C1 segment of cervical spinal cord (tissue), 14 donors: ENCODE results near the gene TXNRD3.

Experiments
- DNase-seq, 14 donors: peaks; one replicate each; lab custom pipeline; 2025; lab: John Stamatoyannopoulos, UW

Gene TXNRD3

DNA sequence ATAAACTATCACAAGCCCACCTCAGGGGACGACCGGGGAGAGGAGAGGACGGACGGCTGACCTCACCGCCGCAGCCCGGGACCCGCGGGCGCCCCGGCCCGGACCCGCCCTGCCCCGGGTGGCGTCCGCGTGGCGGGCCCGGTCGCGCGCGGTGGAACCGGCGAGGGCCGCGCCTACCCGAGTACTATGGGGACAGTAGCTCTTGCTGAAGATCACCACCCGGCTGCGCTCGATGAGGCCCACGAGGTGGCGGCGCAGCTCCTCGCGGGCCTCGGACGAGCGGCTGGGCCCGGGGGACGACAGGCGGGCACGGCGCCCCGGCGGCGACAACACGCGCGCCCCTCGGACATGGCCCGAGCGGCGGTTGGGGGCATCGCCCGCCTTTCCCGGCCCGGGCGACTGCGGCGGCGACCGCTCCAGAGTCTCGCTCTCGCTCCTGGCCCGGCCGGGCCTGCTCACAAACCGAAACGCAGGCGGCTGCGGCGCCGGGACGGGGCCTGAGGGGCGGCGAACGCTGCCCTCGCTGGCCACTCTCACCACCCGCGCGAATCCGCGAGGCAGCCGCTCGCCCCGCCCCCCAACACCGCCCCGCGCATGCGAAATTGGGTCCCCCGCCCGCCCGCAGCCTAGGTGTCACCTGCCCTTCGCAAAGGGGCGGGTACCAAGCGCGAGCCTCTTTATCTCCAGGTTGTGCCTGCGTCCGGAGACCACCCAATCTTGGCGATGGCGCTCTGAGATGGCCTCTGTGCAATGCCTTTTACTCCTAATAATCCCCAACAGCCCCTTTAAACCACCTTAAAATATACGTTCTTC lies at the start of gene TXNRD3:
TXNRD3 (minus strand) TSS at position 554 of the 813 bp plus-strand sequence.
- DNase-seq: peak in 13 of 14 donors; percentile 15 to 81 (median 66)

DNA sequence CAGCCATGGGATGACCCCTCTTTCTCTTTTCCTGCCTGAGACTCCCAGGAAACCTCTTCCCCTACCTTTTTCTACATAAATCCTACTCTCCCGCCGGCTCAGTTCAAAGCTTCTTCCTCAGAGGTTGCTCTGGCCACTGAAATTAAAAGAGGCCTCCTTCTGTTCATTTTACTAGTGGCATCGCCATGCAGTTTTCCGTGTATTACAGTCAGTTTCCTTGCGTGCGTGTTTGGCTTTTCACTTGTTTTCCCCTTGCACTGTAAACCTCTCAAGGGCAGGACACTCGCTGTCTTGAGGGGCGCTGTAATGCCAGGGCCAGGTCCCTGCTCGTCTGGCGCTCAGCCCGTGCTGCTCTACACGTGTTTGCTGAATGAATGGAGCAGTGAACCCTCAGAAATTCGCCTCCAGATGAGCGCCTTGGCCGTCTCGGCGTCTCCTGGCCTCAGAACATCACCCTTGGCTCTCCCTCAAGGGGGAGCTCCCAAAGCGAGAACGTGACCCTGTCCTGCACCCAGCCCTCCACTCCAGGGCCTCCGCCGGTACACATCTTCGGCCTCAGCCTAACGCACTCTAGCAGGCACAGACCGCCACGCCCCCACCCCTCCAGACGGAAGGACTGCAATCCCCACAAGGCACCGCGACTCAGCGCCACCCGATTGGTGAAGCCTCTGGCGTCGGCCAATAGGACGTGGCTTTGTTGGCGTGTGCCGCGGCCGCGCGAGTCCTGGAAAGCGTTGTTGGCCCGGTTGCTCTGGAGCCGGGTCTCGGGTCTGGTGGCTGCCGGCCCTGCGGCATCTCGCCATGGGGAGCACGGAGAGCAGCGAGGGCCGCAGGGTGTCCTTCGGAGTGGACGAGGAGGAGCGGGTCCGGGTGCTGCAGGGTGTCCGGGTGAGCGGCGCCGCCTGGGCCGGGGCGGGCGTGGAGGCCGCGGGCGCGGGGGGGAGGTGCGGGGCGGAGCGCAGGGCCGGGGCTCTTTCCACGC lies 48.9 kb upstream of the TXNRD3 start, which contains the start of gene CHCHD6:
CHCHD6 (plus strand) TSS at position 729 of the 982 bp plus-strand sequence; CDS start at position 802, 73 bp downstream.
- DNase-seq: peak; percentile 72 to 95 (median 89)

DNA sequence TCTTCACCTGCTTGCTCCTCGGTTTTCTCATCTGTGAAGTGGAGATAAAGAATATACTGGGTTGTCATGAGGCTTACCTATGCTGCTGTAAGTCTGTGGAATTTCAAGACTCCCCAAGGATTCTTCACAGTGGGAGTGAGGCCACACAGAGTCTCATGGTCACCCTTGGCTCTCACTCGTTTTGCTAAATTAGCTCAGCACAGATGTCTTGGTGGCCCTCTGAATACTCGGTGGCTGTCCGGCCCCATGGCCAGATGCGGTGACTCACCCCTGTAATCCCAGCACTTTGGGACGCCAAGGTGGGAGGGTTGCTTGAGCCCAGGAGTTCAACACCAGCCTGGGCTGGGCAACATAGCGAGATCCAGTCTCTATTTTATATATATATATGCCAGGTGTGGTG lies 44.1 kb upstream of the TXNRD3 start:
- no peak for DNase-seq

DNA sequence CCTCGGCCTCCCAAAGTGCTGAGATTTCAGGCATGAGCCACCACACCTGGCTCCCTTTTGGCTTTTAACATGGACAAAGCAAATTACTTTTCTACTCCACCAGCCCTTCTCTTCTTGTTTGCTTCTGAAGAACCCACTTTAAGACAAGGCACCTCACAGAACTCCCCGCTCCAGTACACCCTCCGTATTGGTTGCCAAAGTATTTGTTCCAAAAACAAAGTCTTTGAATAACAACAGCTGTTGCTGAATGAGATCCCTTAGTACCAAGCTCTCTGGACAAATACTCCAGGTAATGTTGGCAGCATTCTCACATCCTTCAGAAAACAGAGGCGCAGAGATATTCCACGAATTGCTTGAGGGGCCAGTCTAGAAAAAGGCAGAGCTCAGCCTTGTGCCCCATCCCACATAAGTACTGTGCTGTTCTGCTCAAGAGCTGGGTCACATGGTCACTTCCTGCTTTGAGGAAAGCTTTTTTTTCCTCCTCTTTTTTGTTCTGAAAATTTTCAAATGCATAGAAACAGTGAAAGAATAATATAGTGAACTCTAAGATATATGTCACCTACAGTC lies 41.9 kb upstream of the TXNRD3 start:
- DNase-seq: no peak

DNA sequence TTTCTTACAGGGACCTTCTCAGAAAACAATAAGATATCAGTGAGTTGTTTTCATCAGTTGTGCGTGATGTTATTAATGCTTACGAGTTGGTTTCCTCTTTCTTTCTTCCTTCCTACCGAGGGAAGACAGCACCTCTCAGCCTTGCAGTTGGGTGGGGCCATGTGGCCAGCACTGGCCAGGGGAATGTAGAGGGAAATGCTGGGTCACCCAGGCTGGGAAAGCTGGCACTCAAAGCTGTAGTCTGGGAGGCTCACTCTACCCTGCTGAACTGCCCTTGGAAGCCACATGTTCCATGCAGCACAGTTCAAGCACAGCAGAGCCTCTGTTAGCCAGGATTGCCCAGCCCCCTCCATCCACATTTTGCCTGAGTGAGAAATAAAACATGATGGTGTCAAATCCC lies 39.0 kb upstream of the TXNRD3 start:
- no peak for DNase-seq

DNA sequence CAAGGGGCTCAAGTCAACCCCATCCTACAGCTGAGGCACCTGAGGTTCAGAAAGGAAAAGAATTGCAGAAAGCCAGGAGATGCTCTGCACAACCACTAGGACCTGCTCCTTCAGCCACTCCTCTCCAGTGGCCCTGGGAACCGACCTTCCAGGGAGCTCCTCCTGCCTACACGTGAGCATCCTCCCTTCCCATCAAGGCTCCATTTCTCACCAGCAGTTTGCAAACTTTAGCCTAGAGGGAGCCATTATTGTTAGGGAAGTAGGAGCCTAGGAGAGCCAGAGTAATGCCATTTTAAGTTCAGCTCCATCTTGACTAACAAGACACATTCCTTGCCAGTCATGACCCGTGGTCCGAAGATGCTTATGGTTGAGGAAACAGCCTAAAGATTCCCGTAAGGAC lies 37.9 kb upstream of the TXNRD3 start:
- DNase-seq: no peak

DNA sequence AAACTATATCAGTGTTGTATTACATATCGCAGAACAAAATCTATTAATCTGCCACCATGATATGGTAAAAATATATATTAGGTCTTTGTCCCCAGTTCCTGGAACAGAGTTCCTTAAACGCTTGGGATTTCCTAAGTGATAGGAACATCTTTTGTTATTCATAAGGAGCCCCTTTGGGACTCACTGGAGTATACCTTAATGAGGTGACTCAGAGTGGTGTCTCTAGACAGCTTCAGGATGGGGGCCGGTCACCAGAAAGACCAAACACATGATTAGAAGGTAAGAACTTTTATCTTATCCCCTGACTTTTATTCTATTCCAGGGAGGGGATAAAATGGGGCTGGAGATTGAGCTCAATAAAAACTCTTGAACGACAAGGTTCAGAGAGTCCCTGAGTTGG lies 36.8 kb upstream of the TXNRD3 start:
- DNase-seq: no peak

DNA sequence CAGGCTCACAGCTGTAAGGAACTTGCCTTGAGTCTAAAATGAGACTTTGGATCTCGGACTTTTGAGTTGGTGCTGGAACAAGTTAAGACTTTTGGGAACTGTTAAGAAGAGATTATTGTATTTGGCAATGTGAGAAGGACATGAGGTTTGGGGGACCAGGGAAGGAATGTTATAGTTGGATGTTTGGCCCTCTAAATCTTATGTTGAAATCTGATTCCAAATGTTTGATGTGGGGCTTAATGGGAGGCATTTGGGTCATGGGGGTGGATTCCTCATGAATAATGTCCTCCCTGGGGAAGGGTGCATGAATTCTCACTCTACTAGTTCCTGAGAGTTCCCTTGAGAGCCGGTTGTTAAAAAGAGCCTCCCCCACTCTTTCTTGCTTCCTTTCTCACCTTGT lies 30.6 kb upstream of the TXNRD3 start:
- DNase-seq: no peak

DNA sequence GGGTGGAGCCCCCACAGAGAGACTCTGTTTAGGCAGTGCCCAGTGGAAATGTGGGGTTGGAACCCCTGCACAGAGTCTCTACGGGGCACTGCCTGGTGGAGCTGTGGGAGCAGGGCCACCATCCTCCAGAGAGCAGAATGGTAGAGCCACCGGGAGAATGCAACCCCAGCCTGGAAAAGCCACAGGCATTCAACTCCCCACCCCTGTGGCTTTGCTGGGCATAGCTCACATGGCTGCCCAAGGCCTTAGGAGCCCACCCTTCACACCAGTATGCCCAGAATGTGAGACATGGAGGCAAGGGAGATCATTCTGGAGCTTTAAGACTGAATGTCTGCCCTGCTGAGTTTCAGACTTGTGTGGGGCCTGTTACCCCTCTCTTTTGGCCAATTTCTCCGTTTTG lies 30.1 kb upstream of the TXNRD3 start:
- no peak for DNase-seq

DNA sequence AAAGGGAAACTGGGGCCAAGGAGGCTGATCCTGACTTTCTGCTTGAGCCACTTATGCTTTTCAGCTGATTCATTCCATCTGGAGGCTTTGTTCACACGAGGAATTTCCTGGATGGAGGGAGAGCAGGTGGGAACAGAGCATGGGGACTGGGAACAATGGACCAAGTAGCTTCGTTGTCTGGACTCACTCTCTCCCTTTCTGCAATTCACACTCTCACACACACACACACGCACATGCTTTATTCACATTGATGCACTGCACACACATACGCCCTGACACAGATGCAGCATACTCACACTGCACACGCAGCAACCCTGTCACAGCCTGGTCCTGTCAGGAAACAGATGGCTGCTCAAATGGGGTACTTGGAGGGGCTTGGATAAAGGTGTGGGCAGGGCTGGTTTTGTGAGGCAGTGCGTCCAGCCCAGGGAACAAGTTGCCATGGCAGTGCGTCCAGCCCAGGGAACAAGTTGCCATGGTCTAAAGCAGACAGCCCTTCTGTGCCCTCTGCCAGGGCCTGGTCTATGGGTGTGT lies 29.4 kb upstream of the TXNRD3 start:
- DNase-seq: no peak

DNA sequence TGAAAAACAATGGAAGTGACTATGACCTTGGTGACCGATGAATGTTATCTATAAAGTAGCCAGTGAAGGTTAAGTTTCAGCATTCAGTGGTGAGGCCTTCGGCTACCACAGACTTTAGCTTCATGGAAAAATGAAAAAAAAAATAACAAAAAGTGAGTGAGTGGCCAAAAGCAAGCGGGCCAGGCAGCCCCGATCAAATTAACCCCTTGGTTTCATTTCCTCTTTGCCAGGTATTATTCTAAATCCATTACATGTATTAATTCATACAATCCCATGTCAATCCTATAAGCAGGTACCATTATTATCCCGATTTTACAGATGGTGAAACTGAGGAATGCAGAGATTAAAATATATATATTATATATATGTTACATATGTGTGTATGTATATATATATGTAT lies 28.1 kb upstream of the TXNRD3 start:
- no peak for DNase-seq

DNA sequence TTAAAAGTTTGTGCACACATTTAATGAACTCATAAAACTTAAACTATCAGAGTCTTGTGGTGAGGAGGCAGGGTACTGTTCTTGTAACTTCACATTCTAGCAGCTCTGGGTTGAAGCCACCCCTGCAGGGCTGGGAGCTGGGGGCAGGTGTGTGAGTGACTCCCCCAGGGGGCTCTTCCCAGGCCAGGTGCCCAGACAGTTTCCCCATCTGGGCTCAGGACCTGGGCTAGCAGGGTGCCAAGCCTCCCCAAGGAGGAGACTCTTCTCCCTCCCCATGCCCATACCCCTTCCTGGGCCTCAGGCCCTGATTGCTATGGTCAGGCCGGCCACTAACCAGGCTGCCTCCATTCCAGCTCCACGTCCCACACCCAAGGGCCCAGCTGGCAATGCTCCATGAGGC lies 27.1 kb upstream of the TXNRD3 start:
- DNase-seq: no peak

DNA sequence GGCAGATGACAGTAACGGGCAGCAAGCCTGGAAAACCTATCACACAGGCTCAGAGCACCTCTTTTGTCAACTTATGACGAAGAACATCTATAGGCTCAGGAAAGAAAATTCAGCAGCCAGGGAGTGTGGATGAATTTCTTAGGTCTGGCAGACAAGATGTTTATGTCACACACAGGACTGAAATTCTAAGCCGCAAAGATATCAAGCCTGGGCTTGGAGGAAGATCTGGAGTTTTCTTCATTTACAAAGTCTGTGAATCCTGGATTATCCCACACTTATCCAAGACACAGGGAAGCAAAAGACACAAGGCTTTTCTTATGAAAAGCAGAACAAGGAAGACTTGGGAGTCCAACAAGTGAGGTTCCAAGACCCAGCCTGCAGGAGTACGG lies 25.7 kb upstream of the TXNRD3 start:
- DNase-seq: no peak

DNA sequence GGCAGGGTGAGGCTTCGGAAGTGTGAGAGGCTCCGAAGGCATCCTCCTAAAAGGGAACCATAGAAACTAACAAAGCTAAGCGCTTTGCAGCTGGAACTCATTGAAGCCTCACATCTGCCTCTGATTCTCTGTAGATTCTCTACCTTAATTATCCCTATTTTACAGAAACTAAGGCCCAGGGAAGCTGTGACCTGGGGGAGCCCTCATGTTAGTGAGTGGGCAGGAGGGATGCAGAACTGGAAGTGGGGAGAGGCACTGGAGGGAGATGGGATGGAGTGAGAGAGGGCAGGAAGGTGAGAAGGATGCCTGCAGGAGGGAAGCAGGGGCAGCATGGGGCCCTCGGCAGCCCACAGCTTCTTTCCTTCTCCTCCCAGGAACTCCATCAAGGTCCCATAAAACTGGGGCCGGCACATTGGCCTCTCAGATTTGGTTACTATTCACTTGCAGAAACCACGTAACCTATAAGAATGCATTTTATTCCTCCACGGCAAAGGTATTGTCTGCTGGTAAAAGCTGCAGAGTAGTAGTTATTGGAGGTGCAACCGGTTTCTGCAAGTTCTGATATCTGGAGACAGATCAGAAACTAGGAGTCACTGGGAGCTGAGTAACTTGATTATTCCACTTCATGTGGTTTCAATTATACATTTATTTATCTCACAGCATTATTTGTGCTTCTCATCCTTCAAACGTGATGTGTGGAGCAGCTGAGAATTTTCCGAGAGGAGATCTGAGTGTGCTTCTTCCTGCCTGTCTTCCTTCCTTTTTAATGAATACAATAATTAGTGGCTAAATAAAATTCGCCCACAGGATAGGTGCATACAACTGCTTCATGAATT lies 25.1 kb upstream of the TXNRD3 start:
- DNase-seq: no peak

DNA sequence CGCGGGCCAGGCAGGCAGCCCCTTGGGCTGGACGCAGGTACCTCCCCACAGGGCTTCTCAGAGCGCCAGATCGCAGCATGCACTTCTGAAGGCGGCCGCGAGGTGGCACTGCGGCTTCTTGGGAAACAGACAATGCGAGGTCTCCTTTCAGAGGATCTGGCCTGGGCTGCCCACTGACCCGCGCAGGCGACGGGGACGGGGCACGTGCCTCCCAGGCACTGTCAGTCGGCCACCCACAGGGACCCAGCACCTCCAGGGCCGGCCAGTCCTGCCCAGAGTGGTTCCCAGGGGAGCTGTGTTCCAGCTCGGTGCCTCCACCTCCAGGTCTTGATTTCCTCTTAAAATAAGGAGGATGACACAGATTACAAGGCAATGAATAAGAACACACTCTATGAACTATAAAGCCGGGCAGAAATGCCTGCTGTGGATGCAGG lies 24.4 kb upstream of the TXNRD3 start:
- peak in 13 of 14 donors; percentile 14 to 80 (median 47) for DNase-seq

DNA sequence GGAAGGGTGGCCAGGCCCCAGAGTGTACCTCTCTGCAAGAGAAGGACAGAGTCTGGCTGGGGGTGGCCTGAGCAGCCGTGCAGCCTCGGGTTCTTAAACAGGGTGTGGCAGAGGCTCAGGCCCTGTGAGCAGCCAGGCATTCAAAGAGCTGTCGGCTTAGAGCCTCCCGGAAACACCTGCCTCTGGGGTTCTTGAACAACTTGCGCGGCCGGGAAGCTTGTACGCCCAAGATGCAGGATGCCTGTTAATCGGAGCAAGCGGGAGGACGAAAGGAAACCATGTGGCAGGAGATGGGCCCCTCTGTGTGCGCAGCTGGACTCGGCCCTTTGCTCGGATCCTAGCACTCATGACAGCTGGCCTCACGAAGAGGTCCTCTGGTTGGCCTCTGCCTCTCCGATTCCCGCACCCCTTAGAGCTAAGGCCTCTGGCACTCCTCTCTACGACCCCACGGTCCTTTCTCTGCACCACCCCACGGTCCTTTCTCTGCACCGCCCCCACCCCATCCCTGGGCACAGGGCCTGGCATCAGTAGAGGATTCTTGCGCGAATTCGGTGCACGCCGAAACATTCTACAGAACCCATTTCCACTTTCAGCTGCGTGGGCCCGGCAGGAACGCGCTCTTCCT lies 23.9 kb upstream of the TXNRD3 start:
- no peak for DNase-seq

DNA sequence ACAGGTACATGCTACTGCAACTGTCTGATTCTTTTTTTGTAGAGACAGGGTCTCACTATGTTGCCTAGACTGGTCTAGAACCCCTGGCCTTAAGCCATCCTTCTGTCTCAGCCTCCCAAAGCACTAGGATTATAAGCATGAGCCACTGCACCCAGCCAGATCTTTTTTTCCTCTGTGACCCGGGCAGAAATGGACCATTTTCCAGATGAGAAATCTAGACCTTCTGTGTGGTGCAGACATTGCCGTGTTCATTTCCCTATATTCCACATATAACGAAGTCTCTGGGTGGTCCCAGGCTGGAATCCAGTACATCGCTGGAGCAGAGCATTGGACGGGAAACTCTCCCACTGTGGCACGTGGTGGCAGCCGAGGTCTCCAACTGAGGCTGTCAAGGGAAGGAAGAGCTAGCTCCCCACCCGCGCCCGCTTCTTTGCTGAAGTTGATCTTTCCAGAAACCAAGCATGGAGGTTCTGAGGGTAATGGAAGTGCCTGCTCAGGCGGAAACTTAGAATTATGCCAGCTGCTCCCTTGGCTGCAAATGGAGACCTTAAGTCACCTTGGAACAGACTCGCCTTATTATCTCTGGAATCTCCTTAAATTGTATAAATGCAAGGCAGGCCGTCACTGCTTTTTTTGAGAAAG lies 23.1 kb upstream of the TXNRD3 start:
- DNase-seq: no peak

DNA sequence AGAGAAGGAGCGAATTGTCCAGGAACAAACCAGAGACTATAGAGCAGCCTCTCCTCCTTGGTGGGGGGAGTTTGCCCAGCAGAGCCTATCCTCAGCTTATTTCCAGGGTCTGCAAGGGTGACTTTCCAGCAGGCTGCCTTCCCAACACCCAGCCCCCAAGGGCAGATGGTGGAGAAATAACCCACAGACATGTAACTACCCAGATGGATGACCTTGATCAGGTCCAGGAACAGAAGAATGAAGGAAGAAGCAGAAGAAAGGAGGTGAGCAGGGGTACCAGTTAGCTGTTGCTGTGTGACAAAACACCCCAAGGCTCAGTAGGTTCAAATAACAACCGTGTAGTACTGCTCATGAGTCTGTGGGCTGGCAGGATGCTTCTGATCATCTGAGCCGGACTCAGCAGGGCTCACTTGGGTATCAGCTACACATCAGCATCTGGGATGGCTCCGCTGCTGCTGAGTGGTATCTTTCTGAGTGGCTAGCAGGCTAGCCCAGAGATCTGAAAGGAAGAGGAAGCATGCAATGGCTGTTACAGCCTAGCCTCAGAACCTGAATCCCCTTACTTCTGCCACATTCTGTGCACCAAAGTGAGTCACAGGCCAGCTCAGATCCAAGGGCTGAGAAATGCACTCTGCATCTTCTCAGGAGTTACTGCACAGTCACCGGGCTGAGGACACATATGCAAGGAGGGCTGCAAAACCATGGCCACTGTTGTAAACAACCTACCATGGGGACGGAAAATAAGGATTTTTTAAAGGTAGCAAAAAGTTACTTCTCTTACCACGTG lies 22.2 kb upstream of the TXNRD3 start:
- DNase-seq: no peak

DNA sequence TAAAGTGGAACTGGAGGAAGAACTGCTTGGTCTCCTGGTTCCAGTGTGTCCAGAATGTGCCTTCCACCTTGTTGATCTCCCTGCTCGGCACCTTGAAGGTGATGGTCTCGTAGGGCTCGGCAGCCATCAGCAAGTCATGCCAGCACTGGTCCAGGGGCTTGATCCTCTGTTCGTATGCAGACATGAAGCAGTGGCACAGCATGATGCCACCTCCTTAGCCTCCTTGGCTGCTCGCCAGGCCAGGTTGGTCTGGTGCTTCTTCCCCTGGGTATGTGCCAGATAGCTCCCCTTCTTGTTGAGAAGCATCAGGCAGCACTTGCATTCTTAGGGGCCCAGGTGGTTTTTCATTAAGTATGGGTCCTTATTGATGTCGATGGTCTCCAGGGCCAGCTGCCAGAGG lies 17.8 kb upstream of the TXNRD3 start:
- no peak for DNase-seq
